Measurements from ENCODE around the gene KRTAP5-2.

KRTAP5-2 gene

DNA sequence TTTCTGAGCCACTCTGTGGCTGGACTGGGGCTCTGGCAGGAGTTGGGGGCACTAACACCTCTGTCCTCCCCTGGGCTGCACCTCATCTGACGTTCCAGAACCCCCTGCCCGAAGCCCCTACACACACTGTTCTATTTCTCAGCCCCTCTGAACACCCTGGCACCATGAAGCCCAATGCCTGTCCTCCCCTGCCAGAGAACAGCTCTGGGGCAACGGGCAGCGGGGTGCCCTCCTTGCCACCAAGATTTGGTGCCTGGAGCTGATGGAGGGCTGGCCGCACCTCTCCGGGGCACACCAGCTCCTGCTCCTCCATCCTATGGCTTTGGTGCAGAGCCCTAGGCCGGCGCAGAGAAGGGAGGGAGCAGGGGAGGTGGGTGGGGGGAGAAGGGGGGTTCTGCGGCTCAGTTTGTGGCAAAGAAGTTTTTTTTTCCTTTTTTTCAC is 42.4 kb downstream of the KRTAP5-2 start:
- no peak for DNase-seq (ENCODE audit: low spot score)

DNA sequence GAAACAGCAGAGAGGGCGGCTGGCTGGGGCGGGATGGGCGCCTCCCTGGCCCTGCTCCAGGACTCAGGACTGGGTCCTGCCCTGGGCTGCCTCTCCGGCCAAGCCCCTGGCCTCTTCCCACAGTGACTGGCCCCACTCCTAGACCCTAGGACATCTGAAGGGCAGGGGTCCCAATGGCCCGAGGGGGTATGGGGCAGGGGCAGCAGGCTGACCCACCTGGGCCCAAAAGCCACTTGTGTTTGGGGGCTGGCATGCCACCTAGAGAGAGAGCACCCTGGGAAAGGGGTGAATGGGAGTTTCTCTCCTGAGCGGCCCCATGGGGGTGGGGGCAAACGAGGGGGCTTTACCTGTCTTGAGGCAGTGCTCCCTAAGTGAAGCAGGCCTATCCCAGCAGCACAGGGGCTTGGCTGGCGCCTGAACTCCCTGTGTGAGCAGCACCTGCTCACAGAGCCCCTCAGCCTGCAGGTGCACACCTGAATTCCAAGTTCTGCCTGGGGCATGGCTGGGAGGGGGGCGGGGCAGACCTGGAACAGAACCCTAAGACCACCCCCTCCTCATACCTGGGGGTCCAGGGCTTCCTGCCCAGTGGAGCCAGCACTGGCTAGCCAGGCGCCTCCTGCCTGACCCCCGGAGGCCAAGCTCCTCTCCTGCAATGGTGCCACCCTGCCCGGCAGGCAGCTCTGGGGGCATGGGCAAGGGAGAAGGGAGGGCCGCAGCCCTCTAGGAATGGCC is 42.9 kb downstream of the KRTAP5-2 start:
- no peak for DNase-seq (ENCODE audit: low spot score)

DNA sequence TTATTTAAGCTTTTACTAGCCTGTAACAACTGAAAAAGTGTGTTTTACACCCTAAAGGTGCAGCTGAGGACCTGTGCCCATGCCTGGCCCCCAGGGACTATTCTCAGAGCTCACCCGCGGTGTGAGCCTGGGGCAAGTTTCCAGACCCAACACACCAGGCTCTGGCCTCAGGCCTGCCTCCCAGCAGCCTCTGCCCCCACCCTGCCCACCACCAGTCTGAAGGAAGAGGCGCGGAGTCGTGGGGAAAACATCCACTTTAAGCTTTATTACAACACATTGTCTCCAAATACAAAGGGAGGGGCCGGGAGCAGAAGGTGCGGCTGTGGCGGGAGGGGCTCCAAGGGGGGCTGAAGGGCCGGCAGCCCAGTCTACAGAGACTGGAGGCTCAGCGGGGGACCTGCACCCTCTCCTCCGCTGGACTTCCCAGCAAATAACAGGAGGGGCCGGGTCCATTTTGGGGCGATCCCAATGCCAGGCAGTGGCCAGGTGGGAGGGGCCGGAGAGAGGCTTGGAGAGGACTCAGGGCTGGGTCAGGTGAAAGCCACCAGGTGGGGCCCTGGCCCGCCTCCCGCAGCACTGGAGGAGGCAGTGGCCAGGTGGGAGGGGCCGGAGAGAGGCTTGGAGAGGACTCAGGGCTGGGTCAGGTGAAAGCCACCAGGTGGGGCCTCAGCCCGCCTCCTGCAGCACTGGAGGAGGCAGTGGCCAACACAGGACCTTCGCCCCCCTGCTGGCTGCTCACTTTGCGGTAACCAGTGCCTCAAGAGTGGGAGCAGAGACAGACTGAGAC is 44.1 kb downstream of the KRTAP5-2 start:
- DNase-seq (ENCODE audit: low spot score): no peak

DNA sequence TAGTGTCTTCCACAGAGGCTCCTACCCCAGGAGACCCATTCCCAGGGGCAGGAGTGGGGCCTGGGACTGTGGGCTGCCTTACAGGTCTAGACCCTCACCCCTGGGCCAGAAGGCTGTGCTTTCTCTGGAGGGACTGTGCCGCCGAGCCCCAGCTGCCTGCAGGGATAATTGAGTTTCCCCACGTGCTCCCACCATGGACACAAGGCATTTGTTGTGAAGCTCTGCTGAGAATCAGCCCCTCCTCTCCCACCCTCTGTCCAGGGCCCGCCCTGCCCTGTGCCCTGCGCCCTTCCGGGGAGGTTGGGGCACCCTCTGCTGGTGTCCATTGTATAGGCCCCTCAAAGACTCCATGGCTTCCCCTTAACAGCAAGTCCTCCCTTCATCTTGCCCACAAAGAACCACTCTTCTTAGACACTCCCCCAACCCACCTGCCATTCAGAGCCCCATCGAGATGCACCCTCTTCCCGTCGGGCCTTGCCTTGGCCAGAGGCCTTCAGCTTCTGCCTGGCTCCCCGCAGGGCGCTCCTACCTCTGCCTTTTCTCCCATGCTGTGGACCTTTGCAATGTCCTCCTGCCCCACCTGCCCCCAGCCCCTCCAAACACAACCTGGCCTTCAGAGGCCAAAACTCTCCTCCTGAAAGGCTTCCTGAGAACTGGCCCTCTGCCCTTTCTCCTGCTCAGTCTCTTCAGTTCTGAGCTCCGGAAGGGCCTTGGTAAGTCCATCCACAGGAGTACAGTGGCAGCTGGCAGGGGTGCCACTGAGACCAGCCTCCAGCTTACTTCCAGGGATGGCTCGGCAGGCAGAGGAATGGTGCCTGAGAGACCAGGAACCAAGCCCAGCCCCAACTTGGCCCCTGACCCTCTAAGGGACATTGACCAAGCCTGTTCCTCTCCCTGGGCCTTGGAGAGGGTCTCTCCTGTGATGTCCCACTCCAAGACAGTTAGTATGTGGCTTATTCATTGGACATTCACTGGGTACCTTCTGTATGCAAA is 48.5 kb downstream of the KRTAP5-2 start:
- peak; percentile 87 for DNase-seq (ENCODE audit: low spot score)

DNA sequence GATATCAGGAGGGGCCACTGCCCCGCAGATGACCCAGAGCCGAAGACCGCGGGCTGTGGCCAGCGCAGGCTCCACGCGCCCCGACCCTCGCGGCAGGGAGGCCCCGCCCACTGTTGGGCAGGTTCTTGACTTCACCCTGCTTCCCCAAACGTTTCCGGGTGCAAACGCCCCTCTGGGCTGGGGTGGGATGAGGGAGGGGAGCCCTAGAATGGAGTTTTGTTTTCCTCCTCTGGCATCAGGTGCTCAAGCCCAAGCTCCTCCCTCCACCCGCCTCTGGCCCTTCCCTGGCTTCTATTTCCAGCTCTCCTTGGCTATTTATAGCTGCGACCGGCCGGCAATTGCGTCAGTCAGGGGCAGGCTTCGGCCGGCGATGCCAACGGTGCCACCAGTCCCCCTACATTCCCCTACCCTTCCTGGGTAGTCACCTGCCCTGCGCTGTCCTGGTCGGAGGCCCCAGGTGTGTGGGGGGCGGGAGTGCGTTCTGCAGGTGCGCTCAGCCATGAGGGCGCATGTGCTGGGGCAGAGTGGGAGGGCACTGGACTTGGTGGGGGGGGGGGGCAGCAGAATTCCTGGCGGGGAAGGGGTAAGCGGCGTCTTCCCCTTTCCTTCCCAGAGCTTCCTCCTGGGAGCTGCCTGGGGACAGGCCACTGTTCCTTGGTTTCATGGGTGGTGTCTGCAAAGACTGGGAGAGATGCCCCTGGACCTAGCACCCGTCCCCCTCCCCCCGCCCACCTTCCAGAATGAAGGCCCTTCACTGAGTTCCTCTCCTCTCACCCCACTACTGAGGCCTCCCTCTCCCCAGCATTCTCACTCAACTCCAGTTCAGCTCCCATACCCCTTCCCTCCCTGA is 49.6 kb downstream of the KRTAP5-2 start:
- peak; percentile 50 for DNase-seq (ENCODE audit: low spot score)

DNA sequence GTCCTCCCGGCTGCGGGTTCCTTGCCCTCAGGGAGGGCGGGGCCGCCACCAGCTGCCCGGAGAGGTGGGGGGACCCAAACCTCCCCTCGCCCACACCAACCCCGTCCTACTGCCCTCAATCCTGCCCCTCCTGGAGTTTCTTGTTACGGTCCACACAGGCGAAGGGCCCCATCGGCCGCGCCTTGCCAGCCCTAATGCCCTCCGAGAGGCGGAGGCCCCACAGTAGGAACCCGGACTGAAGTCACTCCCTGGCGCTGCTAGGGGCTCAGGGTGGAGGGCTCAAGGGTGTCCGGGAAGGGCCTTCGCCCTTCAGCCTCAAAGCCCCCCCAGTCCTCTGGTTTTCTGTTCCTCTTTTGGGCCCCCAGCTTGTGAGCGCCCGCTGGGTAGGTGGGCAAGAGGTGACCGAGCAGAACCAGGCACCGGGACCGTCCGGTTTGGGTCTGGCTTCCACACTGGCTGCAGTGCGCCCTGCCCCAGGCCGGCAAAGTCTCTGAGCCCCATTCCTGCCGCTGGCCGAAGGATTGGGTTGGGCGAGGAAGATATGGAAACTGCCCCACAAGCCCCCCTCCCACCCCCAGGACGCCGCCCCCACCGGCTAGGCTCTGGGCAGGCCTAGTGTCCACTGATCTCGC is 50.5 kb downstream of the KRTAP5-2 start:
- DNase-seq (ENCODE audit: low spot score): no peak
